Measurements from ENCODE around the gene COL4A2. TPM values are rescaled to one million over a fixed set of nuclear protein-coding genes. Genes with fewer than 3 reads are reported as not detected.

COL4A2 gene
- 56.1 and 85.3 TPM in 2 replicates for total RNA-seq

GRCh38 chr13:110306960-110307766 is at the start of gene COL4A2, which contains the start of gene COL4A1:
Gene COL4A2, plus strand, starts transcription at chr13:110307284. Its CDS starts 620 bp downstream, at chr13:110307904.
Gene COL4A1, minus strand, starts transcription at chr13:110307157. Its CDS starts 130 bp downstream, at chr13:110307027.

GRCh38 chr13:110561344-110562035 is 254.4 kb downstream of the COL4A2 start, which contains the start of gene RAB20:
Gene RAB20, minus strand, starts transcription at chr13:110561722. Its CDS starts 203 bp downstream, at chr13:110561519.

Other genes with a start within 250 kb of the COL4A2 start
- 31.3 and 48.6 TPM in 2 replicates for gene COL4A1, start 127 bp upstream of the COL4A2 start, total RNA-seq